Frontal cortex (tissue), 4 donors: ENCODE measurements around the gene XXYLT1. TPM values are rescaled to one million over a fixed set of nuclear protein-coding genes. Genes with fewer than 3 reads are reported as not detected.

Experiments used
- DNase-seq, 2 donors: peaks; one replicate each; pipeline ENCODE4 v3.0.0; 2012; ENCODE audit warnings: low spot score in 2 of 2
- FAIRE-seq: peaks from 2 replicates; lab custom pipeline; 2012; peaks lifted over from hg19 to GRCh38; lab: Jason Lieb, UNC
- total RNA-seq: library from RNA; depleted of rRNA; stranded (reverse); fragments of >200 nt; gene quantifications from one replicate; pipeline ENCODE4 v1.2.3, GENCODE V29; 2014
- donor health status: control.
- donor health status: control.
- donor health status: control.

The XXYLT1 gene
- total RNA-seq, 1 donor from 2014 or later = 23.6 TPM

- peak in 1 of 2 donors; percentile 55 for DNase-seq
- FAIRE-seq = no peak
Measured at GRCh38 chr3:195178124-195178910, 92.6 kb downstream of the XXYLT1 start.

- no peak for FAIRE-seq
Measured at GRCh38 chr3:195177422-195178123, 93.4 kb downstream of the XXYLT1 start.

GRCh38 chr3:195176776-195177175 is 94.2 kb downstream of the XXYLT1 start:
- no peak for DNase-seq
- FAIRE-seq = no peak

More at GRCh38 chr3:195177422-195178123, 93.4 kb downstream of the XXYLT1 start:
- no peak for DNase-seq

- FAIRE-seq (no peak), DNase-seq (no peak)
Measured at GRCh38 chr3:195175476-195176337, 95.3 kb downstream of the XXYLT1 start.

- FAIRE-seq (no peak), DNase-seq (no peak)
Measured at GRCh38 chr3:195175076-195175475, 95.9 kb downstream of the XXYLT1 start.

- FAIRE-seq = no peak
- DNase-seq = no peak
Measured at GRCh38 chr3:195173657-195174056, 97.3 kb downstream of the XXYLT1 start.

- FAIRE-seq = no peak
- no peak for DNase-seq
Measured at GRCh38 chr3:195172896-195173295, 98.1 kb downstream of the XXYLT1 start.

GRCh38 chr3:195172039-195172684 is 98.8 kb downstream of the XXYLT1 start:
- DNase-seq (no peak), FAIRE-seq (no peak)

GRCh38 chr3:195171093-195171873 is 99.7 kb downstream of the XXYLT1 start:
- FAIRE-seq (no peak), DNase-seq (no peak)

GRCh38 chr3:195170496-195170895 is 100.5 kb downstream of the XXYLT1 start:
- no peak for FAIRE-seq
- DNase-seq = no peak

GRCh38 chr3:195169011-195169649 is 101.8 kb downstream of the XXYLT1 start:
- no peak for FAIRE-seq
- DNase-seq = no peak

GRCh38 chr3:195168009-195168762 is 102.8 kb downstream of the XXYLT1 start:
- FAIRE-seq (no peak), DNase-seq (no peak)

GRCh38 chr3:195165790-195166189 is 105.2 kb downstream of the XXYLT1 start:
- FAIRE-seq = no peak
- no peak for DNase-seq

- FAIRE-seq (no peak), DNase-seq (no peak)
Measured at GRCh38 chr3:195165265-195165609, 105.7 kb downstream of the XXYLT1 start.

GRCh38 chr3:195164573-195165264 is 106.2 kb downstream of the XXYLT1 start:
- DNase-seq (no peak), FAIRE-seq (no peak)

GRCh38 chr3:195163719-195164572 is 107.0 kb downstream of the XXYLT1 start:
- no peak for FAIRE-seq
- DNase-seq = no peak

- FAIRE-seq (no peak), DNase-seq (no peak)
Measured at GRCh38 chr3:195162816-195163215, 108.1 kb downstream of the XXYLT1 start.
